HepG2 (cell line): ENCODE measurements around the gene SLC15A3.

Experiments used
- AGO2 ChIP-seq: fragments of 200-400 bp; formaldehyde crosslinking; optimal IDR thresholded peaks from 2 replicates; pipeline ENCODE3; 2017; ENCODE audit warnings: mild to moderate bottlenecking, low read depth, low read length, moderate library complexity
- NCOA1 ChIP-seq: sonication (generic); formaldehyde crosslinking; IDR thresholded peaks from 2 replicates; pipeline ENCODE4 v1.9.0; 2021; ENCODE audit warnings: missing genetic modification reagents
- POLR2A ChIP-seq, 2 experiments: IDR thresholded peaks; 2 replicates each; pipeline ENCODE4 v1.6.1; 2011; ENCODE audit warnings: low read depth in 2 of 2, low read length in 2 of 2, mild to moderate bottlenecking in 1 of 2, moderate library complexity in 1 of 2; ENCODE audit not compliant: insufficient read depth in 1 of 2
- STAT6 ChIP-seq: sonication (generic); formaldehyde crosslinking; IDR thresholded peaks from 2 replicates; pipeline ENCODE4 v1.4.0; 2020; ENCODE audit warnings: missing genetic modification reagents, mild to moderate bottlenecking, borderline replicate concordance
- UBTF ChIP-seq: sonication (generic); formaldehyde crosslinking; IDR thresholded peaks from 2 replicates; pipeline ENCODE4 v1.4.0; 2020; ENCODE audit warnings: mild to moderate bottlenecking, missing genetic modification reagents
- ZNF263 ChIP-seq: sonication (generic); formaldehyde crosslinking; IDR thresholded peaks from 2 replicates; pipeline ENCODE4 v1.4.0; 2020; ENCODE audit warnings: missing genetic modification reagents
- ZNF468 ChIP-seq: sonication (generic); formaldehyde crosslinking; IDR thresholded peaks from 2 replicates; pipeline ENCODE4 v1.8.0; 2022; ENCODE audit warnings: mild to moderate bottlenecking, moderate library complexity, missing genetic modification reagents

GRCh38 chr11:60952742-60953170 is 780 bp upstream of the SLC15A3 start:
- TF ChIP-seq POLR2A (IDR thresholded peaks at IDR 0.05; ENCODE audit: insufficient read depth in 1 of 2, low read depth in 2 of 2, low read length in 2 of 2) (no peak), UBTF (CRISPR knock-in tag) (no peak), ZNF263 (CRISPR knock-in tag) (no peak), STAT6 (no peak), AGO2 (no peak), NCOA1 (no peak), ZNF468 (CRISPR knock-in tag) (no peak)
